ENCODE data around the gene CLDN18. TPM values are rescaled to one million over a fixed set of nuclear protein-coding genes. Genes with fewer than 3 reads are reported as not detected.

The CLDN18 gene
- total RNA-seq, 2 experiments from 2014 or later, result not detected

DNA sequence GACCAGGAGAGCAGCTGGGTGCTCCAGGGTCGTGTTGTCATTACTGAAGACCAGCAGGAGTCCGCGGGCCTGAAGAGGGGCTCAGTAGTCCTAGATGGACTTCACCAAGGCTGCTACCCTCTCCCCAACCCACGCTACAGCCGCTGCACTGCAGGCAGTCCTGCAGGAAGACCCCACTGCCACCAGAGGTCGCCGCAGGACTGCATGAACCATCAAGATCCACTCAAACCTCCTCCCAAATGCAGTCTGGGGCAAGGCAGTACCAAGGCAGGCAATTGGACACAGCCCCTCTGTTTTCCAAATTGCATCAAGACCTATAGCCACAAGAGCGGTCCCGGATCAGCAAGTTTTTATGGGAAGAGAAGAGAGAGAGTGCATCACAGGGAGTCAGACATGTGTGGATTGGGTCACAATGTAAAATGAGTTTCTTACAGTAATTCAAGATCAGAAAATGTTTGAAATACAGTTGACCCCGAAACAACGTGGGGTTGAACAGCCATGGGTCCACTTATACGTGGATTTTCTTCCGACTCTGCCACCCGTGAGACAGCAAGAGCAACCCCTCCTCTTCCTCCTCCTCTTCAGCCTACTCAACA, 58.7 kb downstream of the CLDN18 start:
- DNase-seq, result peak; percentile 87

DNA sequence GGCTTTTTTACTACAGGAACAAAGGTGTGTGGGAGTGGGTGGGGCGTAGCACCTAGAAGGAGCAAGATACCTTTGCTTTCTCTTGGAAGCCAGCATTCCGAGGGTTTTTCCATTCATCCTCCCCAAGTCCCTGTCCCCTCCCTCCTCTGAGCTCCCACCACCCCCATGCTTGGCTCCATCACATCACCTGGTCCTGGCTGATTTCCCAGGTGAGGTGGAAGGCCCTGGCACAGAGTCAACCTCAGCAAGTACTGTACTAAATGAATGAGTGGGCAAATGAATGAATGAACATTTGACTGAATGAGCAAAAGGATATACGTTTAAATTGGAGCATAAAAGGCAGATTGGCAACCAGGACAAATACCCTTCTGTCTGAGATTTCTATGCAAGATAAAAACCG, 60.0 kb downstream of the CLDN18 start:
- Mint-ChIP-seq H3K9me3 (no peaks in the 10 kb centered on the region), H3K27me3 (ENCODE audit: low read depth) (peaks cover 10% of the 10 kb centered on the region), H3K4me3 (no peak overlapping the region), H3K27ac (no peak overlapping the region), H3K4me1 (ENCODE audit: low read depth) (peaks cover 6% of the 10 kb centered on the region), H3K36me3 (ENCODE audit: low read depth) (no peaks in the 10 kb centered on the region)
- CTCF ChIA-PET, result interaction anchor here (0.6 to 9.5 kb wide), 12 partner anchors 10 to 846 kb away, joined by 3 to 153 read pairs (median 3); partner anchors contain the start of gene DZIP1L
- intact Hi-C loops (cut with micrococcal nuclease), result no loop called here
- no peak for DNase-seq

More for the DNA sequence above, 58.7 kb downstream of the CLDN18 start:
- H3K27me3 Mint-ChIP-seq (ENCODE audit: low read depth), result peaks cover 10% of the 10 kb centered on the region
- H3K36me3 Mint-ChIP-seq (ENCODE audit: low read depth), result no peaks in the 10 kb centered on the region
- H3K27ac Mint-ChIP-seq, result no peak overlapping the region
- H3K4me3 Mint-ChIP-seq, result no peak overlapping the region
- CTCF ChIA-PET, result interaction anchor here (0.5 to 9.5 kb wide), 12 partner anchors 14 to 1140 kb away, joined by 3 to 153 read pairs (median 4); partner anchors contain the start of gene DZIP1L
- intact Hi-C loops (cut with micrococcal nuclease), result loop anchor here (1.0 to 10.0 kb wide), 6 partner anchors 51 to 848 kb away; partner anchors contain the start of genes CEP70 and ESYT3
- H3K9me3 Mint-ChIP-seq, result no peaks in the 10 kb centered on the region
- peaks cover 6% of the 10 kb centered on the region for H3K4me1 Mint-ChIP-seq (ENCODE audit: low read depth)

DNA sequence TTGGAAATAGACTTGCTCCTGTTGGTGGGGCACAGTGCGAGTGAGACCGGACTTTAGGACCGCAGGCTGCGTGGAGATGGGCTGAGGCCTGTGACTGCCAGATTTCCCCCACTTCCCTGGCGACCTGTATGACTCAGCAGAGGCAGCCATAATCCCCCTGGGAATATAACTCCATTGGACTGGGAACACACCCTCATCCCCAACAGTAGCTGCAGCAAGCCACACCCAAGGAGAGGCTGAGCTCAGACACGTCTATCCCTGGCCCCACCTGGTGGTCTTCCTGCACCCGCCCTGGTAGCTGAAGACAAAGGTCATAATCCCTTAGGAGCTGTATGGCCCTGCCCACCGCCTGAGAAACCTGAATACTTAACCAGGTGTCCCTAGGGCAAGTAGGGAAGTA, 62.8 kb downstream of the CLDN18 start:
- no peaks in the 10 kb centered on the region for H3K36me3 Mint-ChIP-seq (ENCODE audit: low read depth)
- no peaks in the 10 kb centered on the region for H3K4me1 Mint-ChIP-seq (ENCODE audit: low read depth)
- no peaks in the 10 kb centered on the region for H3K9me3 Mint-ChIP-seq
- intact Hi-C loops (cut with micrococcal nuclease), result no loop called here
- H3K27ac Mint-ChIP-seq, result no peak overlapping the region
- DNase-seq, result no peak
- CTCF ChIA-PET, result interaction anchor here (1.5 to 2.0 kb wide), 2 partner anchors 10 to 45 kb away, joined by 3 to 13 read pairs; no protein-coding TSS in a partner anchor
- peaks cover 10% of the 10 kb centered on the region for H3K27me3 Mint-ChIP-seq (ENCODE audit: low read depth)
- no peak overlapping the region for H3K4me3 Mint-ChIP-seq

DNA sequence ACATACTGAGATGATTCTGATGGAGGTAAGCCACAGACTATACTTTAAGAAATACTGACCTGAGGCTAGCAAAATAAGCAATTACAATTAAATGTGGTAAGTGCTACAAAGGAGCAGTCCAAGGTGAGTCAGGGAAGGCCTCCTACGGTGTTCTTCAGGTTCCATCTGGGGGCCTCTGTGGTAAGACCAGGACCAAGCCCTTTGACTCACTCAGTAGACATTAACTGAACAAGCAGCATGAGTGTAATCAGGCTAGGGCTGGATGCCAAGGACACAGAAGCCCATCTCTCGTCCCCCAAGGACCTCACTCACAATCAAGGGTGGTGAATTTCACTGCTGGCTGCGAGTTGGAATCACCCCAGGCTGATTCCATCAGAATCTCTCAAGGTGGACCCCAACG, 68.1 kb downstream of the CLDN18 start:
- intact Hi-C loops (cut with micrococcal nuclease), result no loop called here
- no peaks in the 10 kb centered on the region for H3K36me3 Mint-ChIP-seq (ENCODE audit: low read depth)
- H3K27me3 Mint-ChIP-seq (ENCODE audit: low read depth), result peaks cover 9% of the 10 kb centered on the region
- no peak for DNase-seq
- peaks cover 22% of the 10 kb centered on the region for H3K4me1 Mint-ChIP-seq (ENCODE audit: low read depth)
- CTCF ChIA-PET, result interaction anchor here (0.7 kb wide), 1 partner anchor 40 kb away, joined by 4 read pairs; no protein-coding TSS in a partner anchor
- H3K27ac Mint-ChIP-seq, result no peak overlapping the region
- H3K9me3 Mint-ChIP-seq, result no peaks in the 10 kb centered on the region
- H3K4me3 Mint-ChIP-seq, result no peak overlapping the region

DNA sequence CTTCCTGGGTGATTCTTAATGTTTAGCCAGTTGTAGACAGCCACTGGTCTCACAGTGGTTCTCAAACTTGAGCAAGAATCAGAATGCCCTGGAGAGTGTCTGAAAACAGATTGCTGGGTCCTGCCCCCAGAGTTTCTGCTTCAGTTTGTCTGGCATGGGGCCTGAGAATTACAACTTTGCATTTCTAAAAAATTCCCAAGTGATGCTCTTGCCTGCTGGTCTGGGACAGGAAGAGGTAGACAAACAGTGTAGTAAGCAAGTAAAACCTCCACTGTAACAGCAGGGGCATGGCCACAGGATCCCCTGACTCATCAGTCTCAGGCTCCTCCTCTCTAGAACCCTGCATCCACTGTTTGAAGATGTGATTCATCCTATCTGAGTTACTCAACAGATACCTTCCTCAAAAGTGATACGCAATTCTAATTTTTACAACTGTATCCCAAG, 69.0 kb downstream of the CLDN18 start:
- Mint-ChIP-seq H3K4me3 (no peak overlapping the region), H3K27me3 (ENCODE audit: low read depth) (peaks cover 9% of the 10 kb centered on the region), H3K4me1 (ENCODE audit: low read depth) (peaks cover 29% of the 10 kb centered on the region), H3K36me3 (ENCODE audit: low read depth) (no peaks in the 10 kb centered on the region), H3K27ac (no peak overlapping the region), H3K9me3 (no peaks in the 10 kb centered on the region)
- intact Hi-C loops (cut with micrococcal nuclease), result no loop called here
- CTCF ChIA-PET, result interaction anchor here (0.7 kb wide), 1 partner anchor 40 kb away, joined by 4 read pairs; no protein-coding TSS in a partner anchor
- DNase-seq, result peak; percentile 45

DNA sequence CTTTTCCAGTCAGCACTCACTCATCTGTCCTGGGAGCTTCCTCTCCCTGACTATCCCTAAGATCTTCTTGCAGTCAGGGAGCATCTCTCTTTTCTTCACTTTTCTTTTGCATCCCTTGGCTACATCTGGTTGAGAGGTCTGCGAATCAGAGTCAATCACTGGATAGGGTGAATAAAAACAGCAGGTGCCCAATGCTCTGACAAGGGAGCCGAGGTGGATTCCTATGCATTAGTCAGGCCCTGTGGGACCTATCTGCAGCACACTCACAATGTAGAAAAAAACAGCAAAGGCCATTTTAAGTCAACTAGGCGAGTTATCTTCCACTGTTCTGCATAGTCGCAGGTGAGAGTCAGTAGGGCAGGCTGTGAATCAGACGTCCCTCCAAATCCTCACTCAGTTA, 69.9 kb downstream of the CLDN18 start:
- H3K4me3 Mint-ChIP-seq, result no peak overlapping the region
- DNase-seq, result no peak
- intact Hi-C loops (cut with micrococcal nuclease), result loop anchor here (5.0 kb wide), 1 partner anchor 247 kb away; the partner anchor contains the start of gene NME9
- H3K36me3 Mint-ChIP-seq (ENCODE audit: low read depth), result no peaks in the 10 kb centered on the region
- no peak overlapping the region for H3K27ac Mint-ChIP-seq
- CTCF ChIA-PET, result no interaction called here
- no peaks in the 10 kb centered on the region for H3K9me3 Mint-ChIP-seq
- peaks cover 29% of the 10 kb centered on the region for H3K4me1 Mint-ChIP-seq (ENCODE audit: low read depth)
- H3K27me3 Mint-ChIP-seq (ENCODE audit: low read depth), result peaks cover 9% of the 10 kb centered on the region

DNA sequence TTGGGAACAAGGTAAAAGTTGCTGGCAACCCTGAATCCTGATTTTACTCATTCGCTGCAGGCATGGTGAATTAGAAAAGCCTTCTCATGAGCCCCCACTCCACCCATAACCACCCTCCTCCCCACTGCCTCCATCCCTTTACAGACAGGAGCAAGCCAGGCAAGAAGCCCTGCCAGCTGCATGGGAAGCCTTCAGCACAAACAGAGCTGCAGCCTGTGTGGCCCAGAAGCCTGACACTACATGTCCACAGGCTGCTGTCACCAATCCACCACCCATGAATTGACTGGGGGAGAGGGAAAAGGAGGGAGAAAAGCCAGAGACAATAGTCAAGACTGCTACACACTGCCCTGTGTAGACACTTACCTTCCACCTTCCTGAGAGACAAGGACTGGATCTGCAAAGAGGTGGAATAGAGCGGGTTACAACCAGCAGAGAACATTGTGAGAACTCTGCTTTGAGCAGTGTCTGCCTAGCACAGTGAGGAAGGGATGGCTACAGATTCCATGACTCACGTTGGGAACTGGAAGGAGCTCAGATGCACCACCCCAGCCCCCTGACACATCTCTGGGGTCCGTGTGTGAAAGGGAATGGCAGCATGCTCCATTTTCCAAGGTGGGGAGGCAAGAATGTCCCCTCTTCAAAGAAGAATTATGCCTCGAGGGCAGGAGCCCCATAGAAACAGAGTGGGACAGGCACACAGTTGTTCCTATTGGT, 71.6 kb downstream of the CLDN18 start:
- Mint-ChIP-seq H3K9me3 (no peaks in the 10 kb centered on the region), H3K4me3 (no peak overlapping the region), H3K27ac (no peak overlapping the region), H3K27me3 (ENCODE audit: low read depth) (peaks cover 9% of the 10 kb centered on the region), H3K4me1 (ENCODE audit: low read depth) (peaks cover 29% of the 10 kb centered on the region), H3K36me3 (ENCODE audit: low read depth) (no peaks in the 10 kb centered on the region)
- CTCF ChIA-PET, result interaction anchor here (0.6 to 2.6 kb wide), 5 partner anchors 12 to 281 kb away, joined by 3 to 11 read pairs (median 5); no protein-coding TSS in a partner anchor
- intact Hi-C loops (cut with micrococcal nuclease), result loop anchor here (1.0 to 5.0 kb wide), 3 partner anchors 15 to 246 kb away; partner anchors contain the start of genes DBR1 and NME9
- DNase-seq, result no peak

DNA sequence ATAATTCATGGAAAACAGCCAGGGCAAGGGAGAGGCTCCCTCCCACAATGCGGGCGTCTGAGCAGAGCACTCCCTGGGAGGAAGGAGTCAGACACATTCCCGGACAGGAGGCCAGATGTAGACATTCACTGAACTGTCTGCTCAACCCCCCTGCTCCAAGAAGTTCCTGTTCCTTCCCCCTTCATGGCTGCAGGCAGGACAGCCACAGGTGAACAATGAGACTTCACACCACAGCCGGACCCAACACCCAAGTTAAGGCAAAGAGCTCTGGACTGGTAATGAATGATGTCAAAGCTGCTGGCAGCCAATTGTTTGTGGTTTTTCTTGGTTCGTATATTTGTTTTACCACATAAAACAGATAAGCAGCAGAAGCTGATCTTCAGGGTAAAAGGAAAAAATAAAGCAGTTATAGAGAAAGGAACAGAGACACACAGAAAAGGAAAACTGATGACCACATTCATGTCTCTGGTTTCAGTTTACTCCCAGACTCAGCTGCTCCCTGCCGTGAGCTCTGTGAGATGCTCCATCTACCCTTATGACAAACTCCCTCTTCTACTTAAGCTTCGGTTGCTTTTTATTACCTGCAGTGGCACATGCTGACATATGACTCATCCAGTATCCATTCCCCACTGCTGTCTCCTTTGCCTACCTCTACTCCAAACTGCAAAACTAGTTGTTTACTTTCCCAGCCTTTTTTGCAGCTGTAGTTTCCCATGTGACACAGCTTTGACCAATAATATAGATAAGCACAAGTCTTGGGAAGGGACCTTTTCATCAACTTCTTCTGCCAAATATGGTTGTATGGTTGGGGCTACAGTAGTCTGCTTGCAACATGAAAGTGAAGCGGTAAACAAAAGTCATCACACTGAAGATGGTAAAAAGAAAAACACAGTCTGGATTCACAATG, 72.4 kb downstream of the CLDN18 start:
- Mint-ChIP-seq H3K36me3 (ENCODE audit: low read depth) (no peaks in the 10 kb centered on the region), H3K4me3 (peak overlapping the region; percentile 36), H3K27me3 (ENCODE audit: low read depth) (peaks cover 9% of the 10 kb centered on the region), H3K4me1 (ENCODE audit: low read depth) (peaks cover 29% of the 10 kb centered on the region), H3K9me3 (no peaks in the 10 kb centered on the region), H3K27ac (peak overlapping the region; percentile 63)
- intact Hi-C loops (cut with micrococcal nuclease), result loop anchor here (1.0 to 5.0 kb wide), 3 partner anchors 16 to 245 kb away; partner anchors contain the start of genes DBR1 and NME9
- CTCF ChIA-PET, result interaction anchor here (0.5 to 2.6 kb wide), 10 partner anchors 9 to 282 kb away, joined by 3 to 11 read pairs (median 4); partner anchors contain the start of gene DZIP1L
- peak; percentile 29 for DNase-seq

DNA sequence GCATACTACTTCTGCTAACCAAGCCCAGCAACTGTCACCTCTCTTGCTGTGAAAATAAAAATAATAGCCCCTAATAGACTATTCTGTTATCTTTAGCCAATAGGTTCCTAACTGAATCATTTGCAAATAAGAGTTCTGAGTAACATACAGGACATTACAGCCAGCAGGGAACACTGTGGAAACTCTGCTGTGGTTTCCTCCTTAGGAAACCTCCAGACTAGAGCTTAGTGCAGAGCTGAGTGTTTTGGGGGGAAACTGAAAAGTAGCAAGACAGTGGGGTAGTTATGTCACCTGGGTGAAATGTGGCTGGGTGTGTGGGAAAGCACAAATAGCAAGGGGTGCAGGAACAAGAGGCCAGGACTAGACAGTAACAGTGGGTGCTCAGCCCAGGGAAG, 73.0 kb downstream of the CLDN18 start:
- CTCF ChIA-PET, result interaction anchor here (0.5 to 2.2 kb wide), 6 partner anchors 9 to 37 kb away, joined by 3 to 11 read pairs (median 4); no protein-coding TSS in a partner anchor

More for the DNA sequence above, 73.0 kb downstream of the CLDN18 start:
- Mint-ChIP-seq H3K27ac (no peak overlapping the region), H3K9me3 (no peaks in the 10 kb centered on the region), H3K4me1 (ENCODE audit: low read depth) (peaks cover 29% of the 10 kb centered on the region), H3K4me3 (no peak overlapping the region), H3K36me3 (ENCODE audit: low read depth) (no peaks in the 10 kb centered on the region), H3K27me3 (ENCODE audit: low read depth) (peaks cover 9% of the 10 kb centered on the region)
- no peak for DNase-seq
- intact Hi-C loops (cut with micrococcal nuclease), result loop anchor here (1.0 to 5.0 kb wide), 3 partner anchors 17 to 244 kb away; partner anchors contain the start of genes DBR1 and NME9
